Epithelial cell of proximal tubule (primary cell): ENCODE measurements around the gene ADORA3. TPM values are rescaled to one million over a fixed set of nuclear protein-coding genes. Genes with fewer than 3 reads are reported as not detected.
A peak's percentile ranks its signal among the peaks of the same experiment; 100 is the strongest.

Source experiments
- DNase-seq: peaks from one replicate; pipeline ENCODE4 v3.0.0-alpha.2; 2011; ENCODE audit warnings: low read depth
- H3K4me3 ChIP-seq: 2 replicates; pipeline ENCODE4 v1.5.1; 2011; ENCODE audit warnings: low read depth, mild to moderate bottlenecking, low read length
- total RNA-seq: library from RNA; depleted of rRNA; stranded (reverse); fragments of >200 nt; gene quantifications from 2 replicates; pipeline ENCODE4 v1.2.3, GENCODE V29; 2015
- TF ChIP-seq, protein P1 (sequence below): conservative IDR thresholded peaks from 2 replicates; pipeline ENCODE4 v1.5.1; 2012; ENCODE audit warnings: low read depth, mild to moderate bottlenecking, low read length

Gene ADORA3
- total RNA-seq, 1 donor from 2014 or later: not detected

DNA sequence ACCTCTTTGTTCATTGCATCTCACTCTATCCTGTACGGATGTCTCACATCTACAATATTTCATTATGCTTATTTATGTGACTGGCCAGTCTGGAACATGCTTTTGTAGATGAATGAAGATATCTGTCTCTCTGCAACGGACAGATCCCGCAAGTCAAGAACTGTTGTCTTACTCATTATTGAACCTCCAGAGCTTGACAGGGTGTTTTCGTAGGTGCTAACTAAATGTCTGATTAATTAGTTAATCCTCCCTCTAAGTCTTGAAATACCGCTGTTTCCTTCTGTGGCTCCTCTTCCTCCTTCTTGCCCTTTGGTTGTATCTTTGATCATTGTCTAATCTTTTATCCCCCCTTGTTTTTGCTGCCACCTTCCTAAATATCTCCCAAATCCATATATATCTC is 32.8 kb downstream of the ADORA3 start:
- H3K4me3 ChIP-seq: no peak overlapping the region
- DNase-seq: no peak
- TF ChIP-seq, protein P1, sequence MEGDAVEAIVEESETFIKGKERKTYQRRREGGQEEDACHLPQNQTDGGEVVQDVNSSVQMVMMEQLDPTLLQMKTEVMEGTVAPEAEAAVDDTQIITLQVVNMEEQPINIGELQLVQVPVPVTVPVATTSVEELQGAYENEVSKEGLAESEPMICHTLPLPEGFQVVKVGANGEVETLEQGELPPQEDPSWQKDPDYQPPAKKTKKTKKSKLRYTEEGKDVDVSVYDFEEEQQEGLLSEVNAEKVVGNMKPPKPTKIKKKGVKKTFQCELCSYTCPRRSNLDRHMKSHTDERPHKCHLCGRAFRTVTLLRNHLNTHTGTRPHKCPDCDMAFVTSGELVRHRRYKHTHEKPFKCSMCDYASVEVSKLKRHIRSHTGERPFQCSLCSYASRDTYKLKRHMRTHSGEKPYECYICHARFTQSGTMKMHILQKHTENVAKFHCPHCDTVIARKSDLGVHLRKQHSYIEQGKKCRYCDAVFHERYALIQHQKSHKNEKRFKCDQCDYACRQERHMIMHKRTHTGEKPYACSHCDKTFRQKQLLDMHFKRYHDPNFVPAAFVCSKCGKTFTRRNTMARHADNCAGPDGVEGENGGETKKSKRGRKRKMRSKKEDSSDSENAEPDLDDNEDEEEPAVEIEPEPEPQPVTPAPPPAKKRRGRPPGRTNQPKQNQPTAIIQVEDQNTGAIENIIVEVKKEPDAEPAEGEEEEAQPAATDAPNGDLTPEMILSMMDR: no peak

DNA sequence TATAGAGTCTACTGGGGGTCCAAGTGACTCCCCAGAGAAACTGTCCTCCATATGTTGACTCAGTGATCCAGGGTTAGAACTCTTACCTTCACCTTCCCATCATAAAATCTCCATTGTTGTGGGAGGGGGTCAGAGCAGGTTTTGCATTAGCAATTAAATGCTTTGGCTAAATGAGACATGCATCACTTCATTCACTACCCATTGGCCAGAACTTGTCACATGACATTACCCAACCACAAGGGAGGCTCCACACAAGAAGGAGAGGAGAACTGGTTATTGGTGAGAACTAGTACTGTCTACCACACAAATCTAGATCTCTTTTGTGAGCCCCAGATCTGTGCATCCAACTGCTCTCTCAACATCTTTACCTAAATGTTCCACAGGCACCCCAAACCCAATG is 33.9 kb downstream of the ADORA3 start:
- TF ChIP-seq, protein P1: no peak
- no peak overlapping the region for H3K4me3 ChIP-seq
- DNase-seq: no peak

DNA sequence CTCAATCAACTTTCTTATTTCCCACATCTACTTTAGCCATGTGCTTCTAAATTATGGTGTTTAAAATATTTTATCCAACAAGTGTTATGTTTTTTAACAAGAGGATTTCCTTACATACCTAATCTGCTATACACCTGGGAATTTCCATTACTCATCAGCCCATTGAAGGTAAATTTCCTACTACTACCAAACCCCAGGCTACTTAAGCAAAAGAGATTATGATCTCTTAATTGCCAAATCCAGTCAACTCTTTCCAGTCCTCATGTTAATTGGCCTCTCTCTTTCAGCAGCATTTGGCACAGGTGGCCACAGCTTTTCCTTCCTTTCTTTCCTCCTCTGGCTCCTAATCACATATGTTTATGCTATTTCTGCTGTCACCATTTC is 34.7 kb downstream of the ADORA3 start:
- no peak for DNase-seq

DNA sequence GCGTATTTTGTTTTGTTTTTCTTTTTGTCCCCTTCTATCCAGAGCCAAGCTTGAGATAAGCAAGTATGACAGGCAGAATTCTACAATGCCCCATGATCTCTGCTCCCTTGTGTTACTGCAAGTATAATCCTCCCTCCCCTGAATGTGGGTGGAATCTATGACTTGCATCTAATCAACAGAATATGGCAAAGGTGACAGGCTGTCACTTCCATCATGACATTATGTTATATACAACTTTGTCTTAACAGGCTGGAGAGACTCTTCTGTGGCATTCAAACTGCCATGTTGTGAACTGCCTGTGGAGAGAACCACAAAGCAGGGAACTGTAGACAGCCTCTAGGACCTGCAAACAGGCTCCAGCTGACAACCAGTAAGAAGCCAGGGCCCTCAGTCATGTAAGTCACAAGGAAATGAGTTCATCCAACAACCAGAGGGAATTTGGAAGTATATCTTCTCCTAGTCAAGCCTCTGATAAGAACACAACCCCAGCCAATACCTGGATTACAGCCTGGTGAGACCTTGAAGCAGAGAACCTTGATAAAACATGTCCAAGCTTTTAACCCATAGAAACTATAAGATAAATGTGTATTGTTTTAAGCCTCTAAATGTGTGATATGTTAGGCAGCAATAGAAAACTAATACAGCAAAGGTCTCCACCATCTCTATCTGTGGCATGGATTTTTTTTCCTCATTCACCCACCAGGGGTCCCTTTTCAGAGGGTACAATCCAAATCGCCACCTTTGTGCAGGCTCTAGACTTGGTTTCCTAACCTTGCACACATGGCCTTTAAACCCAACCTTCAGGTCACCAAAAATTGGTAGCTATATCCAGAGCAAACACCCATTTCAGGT is 35.3 kb downstream of the ADORA3 start:
- TF ChIP-seq, protein P1: peak; percentile 4
- no peak for DNase-seq
- H3K4me3 ChIP-seq: no peak overlapping the region

More for the DNA sequence above, 34.7 kb downstream of the ADORA3 start:
- TF ChIP-seq, protein P1: no peak
- no peak overlapping the region for H3K4me3 ChIP-seq

DNA sequence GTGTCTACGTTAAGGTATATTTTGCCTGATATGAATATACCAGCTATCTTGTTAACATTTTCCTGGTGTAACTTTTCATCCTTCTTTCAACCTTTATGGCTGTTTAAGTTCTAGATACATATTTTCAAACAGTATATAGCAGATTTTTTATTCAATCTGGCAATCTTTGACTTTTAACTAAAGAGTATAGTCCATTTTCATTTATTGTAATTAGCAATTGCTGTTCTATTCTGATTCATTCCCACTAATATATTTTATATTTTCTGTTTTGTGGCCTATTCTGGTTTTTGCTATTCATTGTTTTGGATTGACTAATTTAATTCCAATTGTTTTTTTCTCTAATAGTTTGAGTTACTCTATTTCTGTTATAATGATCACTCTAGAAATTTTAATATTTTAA is 37.0 kb downstream of the ADORA3 start:
- no peak overlapping the region for H3K4me3 ChIP-seq
- TF ChIP-seq, protein P1: no peak
- no peak for DNase-seq

DNA sequence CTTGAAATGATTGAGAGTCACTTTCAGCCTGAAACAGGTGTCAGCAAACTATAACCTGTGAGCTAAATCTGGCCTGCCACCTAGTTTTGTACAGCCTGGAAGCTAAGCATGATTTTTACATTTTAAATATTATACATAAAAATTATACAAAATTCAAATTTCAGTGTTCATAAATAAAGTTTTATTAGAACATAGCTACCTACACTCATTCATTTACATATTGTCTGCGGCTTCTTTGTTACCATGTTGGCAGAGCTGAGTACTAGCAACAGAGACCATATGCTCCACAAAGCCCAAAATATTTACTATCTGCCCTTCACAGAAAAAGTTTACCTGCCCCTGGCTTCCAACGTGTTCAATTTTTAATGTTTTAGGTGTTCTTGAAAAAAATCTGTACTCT is 37.7 kb downstream of the ADORA3 start:
- TF ChIP-seq, protein P1: no peak
- DNase-seq: no peak
- no peak overlapping the region for H3K4me3 ChIP-seq
